CD4-positive, alpha-beta T cell treated with Interleukin-6 for 4 hours (primary cell): ENCODE results near the gene CTPS1.

ENCODE experiments used
- DNase-seq: peaks from one replicate; pipeline ENCODE4 v3.0.0-alpha.2; 2020; ENCODE audit warnings: mixed read lengths

Gene CTPS1

DNA sequence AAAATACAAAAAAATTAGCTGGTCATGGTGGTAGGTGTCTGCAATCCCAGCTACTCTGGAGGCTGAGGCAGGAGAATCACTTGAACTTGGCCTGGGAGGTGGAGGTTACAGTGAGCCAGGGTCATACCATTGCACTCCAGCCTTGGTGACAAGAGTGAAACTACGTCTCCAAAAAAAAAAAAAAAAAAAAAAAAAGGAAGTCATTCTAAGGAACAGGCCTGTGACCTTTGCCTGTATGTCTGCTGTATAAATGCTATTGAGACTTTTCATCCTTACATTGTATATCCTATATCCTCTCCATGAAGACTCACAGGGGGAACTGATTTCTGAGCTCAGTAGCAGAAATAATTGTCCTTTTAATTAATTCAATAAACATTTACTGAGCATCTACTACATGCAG is 7.5 kb upstream of the CTPS1 start:
- no peak for DNase-seq

- no peak for DNase-seq
Measured at GRCh38 chr1:40973912-40974311, 5.6 kb upstream of the CTPS1 start.

DNA sequence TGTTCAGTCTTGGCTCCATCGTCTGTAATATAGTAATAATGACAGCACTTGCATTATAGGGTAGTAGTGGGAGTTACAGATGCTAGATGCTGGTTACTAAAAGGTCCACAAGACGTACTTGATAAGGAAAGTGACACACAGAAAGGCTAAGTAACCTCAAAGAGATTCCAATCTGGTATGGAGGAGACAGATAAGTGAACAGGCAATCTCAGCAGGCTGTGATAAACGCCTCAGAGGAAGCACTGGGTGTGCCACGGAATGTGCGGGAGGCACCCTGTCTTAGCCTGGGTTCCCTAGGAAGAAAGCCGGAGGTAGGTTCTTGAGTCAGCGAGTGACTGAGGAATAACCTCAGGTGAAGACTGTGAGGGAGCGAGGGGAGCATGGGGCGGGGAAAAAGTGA is 4.6 kb upstream of the CTPS1 start:
- DNase-seq = no peak

- no peak for DNase-seq
Measured at GRCh38 chr1:40976952-40977690, 2.4 kb upstream of the CTPS1 start.

- DNase-seq = no peak
Measured at GRCh38 chr1:40977716-40978115, 1.8 kb upstream of the CTPS1 start.

DNA sequence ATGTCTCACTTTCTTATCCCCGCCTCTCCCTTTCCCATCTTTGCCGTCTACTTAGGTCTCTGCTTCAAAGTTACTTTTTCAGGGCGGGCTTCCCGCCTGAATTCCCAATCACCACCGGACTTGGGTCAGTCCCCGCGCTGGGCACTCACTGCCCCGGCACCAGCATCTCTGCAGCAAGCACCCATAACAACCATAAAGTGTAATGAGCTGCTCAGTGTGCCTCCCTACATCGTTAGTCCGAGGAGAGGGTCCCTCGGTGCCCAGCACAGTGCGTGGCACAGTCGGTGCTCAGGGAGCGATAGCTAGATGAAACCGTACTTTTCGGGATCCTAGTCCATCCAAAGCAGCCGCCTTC is 633 bp upstream of the CTPS1 start:
- no peak for DNase-seq

GRCh38 chr1:40980068-40980452 is 564 bp downstream of the CTPS1 start:
- DNase-seq = no peak

DNA sequence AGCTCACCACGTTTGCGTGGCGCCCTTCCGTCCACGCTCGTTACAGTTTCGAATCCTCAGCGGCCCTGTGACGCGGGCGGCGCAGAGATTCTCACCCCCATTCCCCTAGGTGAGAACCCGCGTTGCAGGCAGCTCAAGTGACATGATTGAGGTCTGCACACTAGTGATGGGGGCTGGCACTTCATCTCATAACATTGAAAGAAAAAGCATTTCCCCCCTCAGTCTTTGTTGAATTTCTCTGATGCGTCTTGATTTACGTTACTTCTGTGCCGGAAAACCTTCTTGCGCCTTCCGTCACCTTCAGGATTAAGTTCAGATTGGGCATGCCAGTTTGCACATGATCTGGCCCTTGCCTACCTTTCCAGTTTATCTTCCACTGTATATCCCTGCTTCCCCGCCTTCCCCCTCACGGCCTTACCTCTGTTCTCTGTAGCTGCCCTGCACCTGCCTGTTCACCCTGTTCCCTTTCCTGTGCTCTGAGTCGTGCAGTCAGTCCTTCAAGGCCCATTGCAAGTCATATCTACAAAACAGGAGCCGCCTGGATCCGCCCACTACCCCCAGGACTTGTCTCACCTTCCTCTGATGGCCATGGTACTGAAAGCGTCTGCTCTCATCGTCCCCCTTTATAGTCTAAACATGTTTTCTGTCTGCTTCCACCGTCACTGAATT is 1.1 kb downstream of the CTPS1 start:
- DNase-seq = peak; percentile 57

DNA sequence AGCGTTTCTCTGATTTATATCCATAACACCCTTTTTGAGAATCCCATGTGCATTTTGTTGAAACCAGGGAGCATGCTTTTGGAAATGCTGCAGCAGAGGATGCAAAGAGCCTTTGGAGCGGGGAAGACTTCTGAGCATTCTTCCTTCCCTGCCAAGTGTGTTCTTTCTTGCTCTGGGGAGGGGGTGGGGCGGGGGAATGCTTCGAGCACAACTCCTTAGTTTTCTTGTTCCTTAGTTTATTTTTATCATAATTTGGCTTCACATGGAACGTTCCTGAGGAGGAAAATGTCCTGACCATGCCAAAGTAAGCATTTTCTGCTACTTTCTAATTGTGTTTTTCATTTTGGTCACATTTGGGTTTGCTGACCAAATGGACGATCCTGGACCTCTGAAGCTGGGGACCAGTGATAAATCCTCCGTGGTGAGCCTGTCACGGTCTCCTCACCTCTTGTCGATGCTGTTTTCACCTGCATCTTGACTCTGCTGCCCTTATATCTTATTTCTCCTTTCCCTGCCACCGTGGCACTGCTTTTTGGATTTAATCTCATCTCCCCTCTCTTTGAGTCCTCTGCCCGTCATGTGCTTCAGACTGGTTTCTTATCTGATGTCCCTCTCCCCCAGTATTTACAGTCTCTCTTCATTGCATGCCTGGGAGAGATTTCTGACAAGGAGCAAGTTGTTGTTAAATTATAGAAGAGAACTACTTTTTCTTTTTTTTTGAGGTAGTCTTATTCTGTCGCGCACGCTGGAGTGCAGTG is 2.4 kb downstream of the CTPS1 start:
- no peak for DNase-seq

DNA sequence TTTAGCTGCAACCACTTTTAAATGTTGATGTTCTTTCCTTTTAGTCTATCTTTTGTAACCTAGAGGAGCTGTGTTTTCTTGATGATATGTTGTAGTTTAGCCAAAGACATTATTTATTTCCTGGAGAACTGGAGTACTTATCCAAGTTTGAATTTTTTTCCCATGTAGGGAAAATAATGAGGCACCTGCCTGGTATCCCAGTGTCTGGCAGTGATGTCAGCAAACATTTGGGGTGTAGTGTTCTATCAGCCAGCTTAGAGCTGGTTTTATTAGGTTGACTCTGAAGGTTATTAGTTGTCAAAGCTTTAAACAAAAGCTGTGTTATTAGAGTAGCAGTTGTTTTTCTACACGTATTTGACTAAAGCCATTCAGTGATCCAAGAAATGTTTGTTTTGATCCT is 3.2 kb downstream of the CTPS1 start:
- no peak for DNase-seq

DNA sequence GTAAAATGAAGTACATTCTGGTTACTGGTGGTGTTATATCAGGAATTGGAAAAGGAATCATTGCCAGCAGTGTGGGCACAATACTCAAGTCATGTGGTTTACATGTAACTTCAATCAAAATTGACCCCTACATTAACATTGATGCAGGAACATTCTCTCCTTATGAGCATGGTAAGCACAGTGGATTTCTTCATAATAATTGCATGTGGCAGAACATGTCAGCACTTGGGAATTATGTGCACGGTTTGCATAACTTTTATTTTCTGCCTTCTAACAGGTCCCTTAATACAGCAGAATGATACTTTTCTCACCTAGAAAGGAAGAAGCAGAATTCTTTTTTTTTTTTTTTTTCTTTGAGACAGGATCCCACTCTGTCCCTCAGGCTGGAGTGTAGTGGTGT is 3.8 kb downstream of the CTPS1 start:
- no peak for DNase-seq

GRCh38 chr1:40984066-40984465 is 4.6 kb downstream of the CTPS1 start:
- DNase-seq = no peak

GRCh38 chr1:40984531-40984930 is 5.0 kb downstream of the CTPS1 start:
- no peak for DNase-seq

GRCh38 chr1:40985161-40985560 is 5.7 kb downstream of the CTPS1 start:
- DNase-seq = no peak

DNA sequence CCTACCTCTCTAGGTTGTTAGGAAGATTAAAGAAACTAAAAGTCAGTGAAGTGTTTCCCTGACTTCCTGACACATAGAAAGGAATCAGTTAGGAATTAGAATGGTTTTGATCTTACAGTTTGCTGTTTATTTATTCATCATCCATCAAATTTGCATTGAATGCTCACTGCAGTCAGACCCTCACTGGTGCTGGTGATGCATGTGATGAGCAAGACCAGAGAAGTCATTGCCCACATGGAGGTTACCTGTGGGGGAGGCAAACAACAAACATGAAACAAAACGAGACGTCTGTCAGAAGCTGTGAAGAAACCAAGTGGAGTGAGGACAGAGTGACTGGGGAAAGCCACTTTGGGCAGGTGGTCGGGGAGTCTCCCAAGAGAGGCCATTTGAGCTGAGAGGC is 6.4 kb downstream of the CTPS1 start:
- no peak for DNase-seq

- no peak for DNase-seq
Measured at GRCh38 chr1:40986328-40986783, 6.9 kb downstream of the CTPS1 start.

GRCh38 chr1:40986956-40987355 is 7.5 kb downstream of the CTPS1 start:
- no peak for DNase-seq

DNA sequence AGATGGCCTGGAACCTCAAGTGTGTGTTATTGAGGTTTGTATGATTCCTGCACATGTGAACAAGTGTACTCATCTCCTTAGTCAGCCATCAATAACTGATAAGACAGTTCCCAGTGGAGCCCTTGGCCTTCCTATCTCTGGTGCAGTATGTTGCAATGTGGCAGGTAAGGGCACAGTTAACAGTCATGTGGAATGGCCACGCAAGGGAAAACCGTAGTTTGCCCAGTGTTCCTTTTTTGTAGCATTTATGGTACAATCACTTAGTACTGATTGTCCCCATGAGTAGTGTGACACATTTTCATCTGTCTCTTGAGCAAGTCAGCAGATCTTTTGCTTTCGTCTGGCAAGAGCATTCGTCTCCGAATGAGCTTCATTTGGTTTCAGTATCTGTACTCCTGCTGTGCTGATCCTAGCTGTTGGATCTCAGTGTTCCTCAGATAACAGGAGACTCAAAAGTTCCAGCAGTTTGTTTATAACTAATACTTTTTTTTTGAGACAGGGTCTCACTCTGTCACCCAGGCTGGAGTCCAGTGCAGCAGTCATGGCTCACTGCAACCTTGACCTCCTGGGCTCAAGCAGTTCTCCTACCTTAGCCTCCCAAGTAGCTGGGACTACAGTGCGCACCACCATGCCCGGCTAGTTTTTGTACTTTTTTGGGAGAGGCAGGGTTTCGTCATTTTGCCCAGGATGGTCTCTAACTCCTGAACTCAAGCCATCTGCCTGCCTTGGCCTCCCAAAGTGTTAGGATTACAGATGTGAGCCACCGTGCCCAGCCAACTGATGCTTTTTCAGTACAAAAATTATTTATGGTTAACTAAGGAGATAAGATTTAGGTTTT is 8.2 kb downstream of the CTPS1 start:
- DNase-seq = no peak

DNA sequence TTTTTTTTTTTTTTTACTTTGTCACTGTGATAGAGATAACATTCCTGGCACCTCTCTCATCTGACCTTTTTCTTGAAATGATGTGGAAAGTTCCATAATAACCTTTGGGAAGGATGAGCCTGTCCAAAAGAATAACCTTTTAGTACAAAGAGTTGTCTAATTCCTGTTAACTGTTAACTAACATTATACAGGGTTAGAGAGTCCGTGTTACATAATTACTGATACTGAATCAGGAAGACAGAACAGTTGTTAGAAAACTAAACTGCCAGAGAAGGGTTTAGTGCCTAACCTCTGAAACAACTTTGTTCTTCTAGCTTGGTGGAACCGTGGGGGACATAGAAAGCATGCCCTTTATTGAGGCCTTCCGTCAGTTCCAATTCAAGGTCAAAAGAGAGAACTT is 8.8 kb downstream of the CTPS1 start:
- no peak for DNase-seq

DNA sequence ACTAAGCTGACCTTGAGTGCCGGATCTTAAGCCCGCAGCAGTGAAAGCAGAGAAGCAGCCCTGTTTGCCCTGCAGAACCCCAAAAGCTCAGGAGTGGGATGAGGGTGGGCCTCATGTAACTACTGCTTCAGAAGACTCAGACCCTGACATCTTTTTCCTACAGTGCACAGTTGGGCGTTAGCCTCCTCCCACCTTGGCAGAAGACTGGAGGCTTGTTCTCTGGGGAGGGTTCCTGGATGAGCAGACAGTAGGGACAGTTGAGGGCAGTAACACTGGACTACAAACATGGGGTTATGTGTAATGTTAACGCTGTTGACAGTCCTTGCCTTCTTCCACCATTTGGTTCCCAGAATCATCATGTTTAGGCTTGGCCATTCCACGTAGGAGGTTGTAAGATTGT is 9.6 kb downstream of the CTPS1 start:
- DNase-seq = no peak

- DNase-seq = no peak
Measured at GRCh38 chr1:40997096-40997495, 17.6 kb downstream of the CTPS1 start.

- no peak for DNase-seq
Measured at GRCh38 chr1:40998668-40999067, 19.2 kb downstream of the CTPS1 start.

DNA sequence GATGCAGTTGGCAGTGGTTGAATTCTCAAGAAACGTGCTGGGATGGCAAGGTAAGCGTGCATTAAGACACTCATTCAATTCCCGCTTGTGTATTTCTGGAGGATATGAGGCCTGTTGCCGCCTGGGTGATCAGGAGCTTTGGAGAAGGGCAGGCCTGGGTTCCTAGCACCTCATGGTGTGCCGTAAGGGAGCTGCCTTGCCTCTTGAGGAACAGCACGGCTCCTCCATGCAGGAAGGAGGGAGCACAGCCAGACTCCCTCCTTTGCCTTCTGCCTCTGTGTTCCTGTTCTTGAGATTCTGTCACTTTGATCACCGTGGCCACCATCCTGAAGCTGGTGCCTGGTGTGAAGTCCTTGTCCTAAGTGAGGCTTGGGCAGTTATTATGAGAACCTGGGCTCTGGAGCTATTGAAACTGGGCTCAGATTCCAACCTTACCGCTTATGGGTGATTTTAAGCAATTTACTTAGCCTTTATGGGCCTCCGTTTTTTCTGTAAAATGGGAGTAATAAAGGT is 23.7 kb downstream of the CTPS1 start:
- DNase-seq = no peak
